SU-DHL-6 (cell line): Measurements from ENCODE around the gene COX6B1.

Experiments
- H2AFZ ChIP-seq: fragments of 200-600 bp; sonication (generic); 2 replicates; pipeline ENCODE4 v1.6.1; 2014; ENCODE audit warnings: low read depth, mild to moderate bottlenecking, moderate library complexity, mixed read lengths, antibody characterized with exemption, low read length; ENCODE audit not compliant: severe bottlenecking
- H3F3A ChIP-seq: fragments of 200-600 bp; shearing (Covaris generic); 2 replicates; pipeline ENCODE4 v1.6.0; 2016; ENCODE audit warnings: antibody characterized with exemption, mild to moderate bottlenecking; ENCODE audit not compliant: insufficient read depth
- H3K27ac ChIP-seq: fragments of 200-600 bp; sonication (generic); 2 replicates; pipeline ENCODE4 v1.5.1; 2016; ENCODE audit warnings: low read depth, mild to moderate bottlenecking, low read length, moderate library complexity, mixed read lengths
- H3K27me3 ChIP-seq: fragments of 200-600 bp; sonication (generic), shearing (Covaris generic); 2 replicates; pipeline ENCODE4 v1.6.0; 2014; ENCODE audit warnings: mild to moderate bottlenecking, low read length
- H3K36me3 ChIP-seq: fragments of 200-600 bp; sonication (generic); 2 replicates; pipeline ENCODE4 v1.6.1; 2014; ENCODE audit warnings: mild to moderate bottlenecking, low read length, mixed read lengths
- H3K4me2 ChIP-seq: fragments of 300-600, 200-600 bp; shearing (Covaris generic), sonication (generic); 2 replicates; pipeline ENCODE4 v1.6.0; 2014; ENCODE audit warnings: low read length, low read depth, mild to moderate bottlenecking; ENCODE audit not compliant: poor library complexity, severe bottlenecking
- H3K4me3 ChIP-seq: fragments of 200-600 bp; sonication (generic); 2 replicates; pipeline ENCODE4 v1.5.1; 2014; ENCODE audit warnings: antibody characterized with exemption, low read length, mild to moderate bottlenecking, mixed read lengths; ENCODE audit not compliant: insufficient read depth, poor library complexity, severe bottlenecking
- H3K79me2 ChIP-seq: fragments of 200-600 bp; sonication (generic); 2 replicates; pipeline ENCODE4 v1.6.1; 2014; ENCODE audit warnings: mild to moderate bottlenecking, low read length, moderate library complexity; ENCODE audit not compliant: insufficient read depth
- H3K9ac ChIP-seq: fragments of 200-600 bp; sonication (generic); 2 replicates; pipeline ENCODE4 v1.7.0; 2014; ENCODE audit warnings: mild to moderate bottlenecking, low read length
- H3K9me2 ChIP-seq: fragments of 200-600 bp; sonication (generic); replicated peaks from 2 replicates; pipeline ENCODE4 v1.6.1; 2014; ENCODE audit warnings: low read length; ENCODE audit not compliant: insufficient read depth
- H3K9me3 ChIP-seq: fragments of 200-600 bp; sonication (generic); 2 replicates; pipeline ENCODE4 v1.6.1; 2014; ENCODE audit warnings: low read length, mixed read lengths; ENCODE audit not compliant: insufficient read depth
- H4K20me1 ChIP-seq: fragments of 200-600 bp; sonication (generic); 2 replicates; pipeline ENCODE4 v1.6.1; 2014; ENCODE audit warnings: low read depth, mild to moderate bottlenecking, antibody characterized with exemption, low read length, moderate library complexity, mixed read lengths
- EZH2phosphoT487 ChIP-seq: fragments of 200-600 bp; sonication (generic), shearing (Covaris generic); conservative IDR thresholded peaks from 2 replicates; pipeline ENCODE4 v1.6.1; 2018; ENCODE audit warnings: mild to moderate bottlenecking, antibody characterized with exemption, low read length, moderate library complexity, mixed read lengths
- TF ChIP-seq, protein P1 (sequence below): fragments of 200-600 bp; sonication (generic); IDR thresholded peaks from one replicate; pipeline ENCODE4 v1.5.1; 2017; ENCODE audit warnings: antibody characterized with exemption, mild to moderate bottlenecking, low read length, moderate library complexity; ENCODE audit not compliant: insufficient read depth, poor library complexity, severe bottlenecking

COX6B1 gene

GRCh38 chr19:35637165-35637564 lies 11.0 kb upstream of the COX6B1 start:
- H3K9me2 ChIP-seq, result no peaks in the 10 kb centered on the region
- no peaks in the 10 kb centered on the region for H3K36me3 ChIP-seq
- H4K20me1 ChIP-seq, result no peaks in the 10 kb centered on the region

GRCh38 chr19:35639321-35639639 lies 8.8 kb upstream of the COX6B1 start:
- Histone ChIP-seq H2AFZ (no peak overlapping the region), H3K27ac (no peak overlapping the region), H3K4me3 (no peak overlapping the region), H3K79me2 (no peaks in the 10 kb centered on the region), H3K27me3 (no peaks in the 10 kb centered on the region), H3K9me3 (no peaks in the 10 kb centered on the region), H3K9ac (no peak overlapping the region), H3K4me2 (no peak overlapping the region), H3K36me3 (no peaks in the 10 kb centered on the region), H4K20me1 (no peaks in the 10 kb centered on the region), H3F3A (peaks cover 9% of the 10 kb centered on the region), H3K9me2 (no peaks in the 10 kb centered on the region)
- TF ChIP-seq, protein P1, sequence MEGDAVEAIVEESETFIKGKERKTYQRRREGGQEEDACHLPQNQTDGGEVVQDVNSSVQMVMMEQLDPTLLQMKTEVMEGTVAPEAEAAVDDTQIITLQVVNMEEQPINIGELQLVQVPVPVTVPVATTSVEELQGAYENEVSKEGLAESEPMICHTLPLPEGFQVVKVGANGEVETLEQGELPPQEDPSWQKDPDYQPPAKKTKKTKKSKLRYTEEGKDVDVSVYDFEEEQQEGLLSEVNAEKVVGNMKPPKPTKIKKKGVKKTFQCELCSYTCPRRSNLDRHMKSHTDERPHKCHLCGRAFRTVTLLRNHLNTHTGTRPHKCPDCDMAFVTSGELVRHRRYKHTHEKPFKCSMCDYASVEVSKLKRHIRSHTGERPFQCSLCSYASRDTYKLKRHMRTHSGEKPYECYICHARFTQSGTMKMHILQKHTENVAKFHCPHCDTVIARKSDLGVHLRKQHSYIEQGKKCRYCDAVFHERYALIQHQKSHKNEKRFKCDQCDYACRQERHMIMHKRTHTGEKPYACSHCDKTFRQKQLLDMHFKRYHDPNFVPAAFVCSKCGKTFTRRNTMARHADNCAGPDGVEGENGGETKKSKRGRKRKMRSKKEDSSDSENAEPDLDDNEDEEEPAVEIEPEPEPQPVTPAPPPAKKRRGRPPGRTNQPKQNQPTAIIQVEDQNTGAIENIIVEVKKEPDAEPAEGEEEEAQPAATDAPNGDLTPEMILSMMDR, result no peak
- no peak for TF ChIP-seq EZH2phosphoT487

More at GRCh38 chr19:35637165-35637564, 11.0 kb upstream of the COX6B1 start:
- TF ChIP-seq, protein P1, result no peak
- H3F3A ChIP-seq, result 0 out of 2 replicates have a peak, but pooled peaks cover 3% of the 10 kb centered on the region
- no peaks in the 10 kb centered on the region for H3K27me3 ChIP-seq
- H3K4me3 ChIP-seq, result no peak overlapping the region
- H3K27ac ChIP-seq, result no peak overlapping the region
- no peak overlapping the region for H2AFZ ChIP-seq
- no peaks in the 10 kb centered on the region for H3K79me2 ChIP-seq
- H3K9ac ChIP-seq, result no peak overlapping the region
- no peak overlapping the region for H3K4me2 ChIP-seq
- no peaks in the 10 kb centered on the region for H3K9me3 ChIP-seq

GRCh38 chr19:35639863-35640262 lies 8.3 kb upstream of the COX6B1 start:
- Histone ChIP-seq H3K4me3 (no peak overlapping the region), H3K36me3 (no peaks in the 10 kb centered on the region), H2AFZ (no peak overlapping the region), H3K79me2 (no peaks in the 10 kb centered on the region), H3K9ac (no peak overlapping the region), H3F3A (peaks cover 15% of the 10 kb centered on the region), H3K9me2 (no peaks in the 10 kb centered on the region), H3K4me2 (no peak overlapping the region), H3K27ac (no peak overlapping the region), H3K9me3 (no peaks in the 10 kb centered on the region), H3K27me3 (no peaks in the 10 kb centered on the region), H4K20me1 (no peaks in the 10 kb centered on the region)
- TF ChIP-seq, protein P1, result no peak
- TF ChIP-seq EZH2phosphoT487, result no peak
